HepG2 (cell line): Measurements from ENCODE around the gene SRCAP. TPM values are rescaled to one million over a fixed set of nuclear protein-coding genes. Genes with fewer than 3 reads are reported as not detected.

Experiments
- FOXJ3 ChIP-seq: sonication (generic); formaldehyde crosslinking; IDR thresholded peaks from 2 replicates; pipeline ENCODE4 v1.4.0; 2020; ENCODE audit warnings: missing genetic modification reagents, mild to moderate bottlenecking, borderline replicate concordance
- HES4 ChIP-seq: sonication (generic); formaldehyde crosslinking; IDR thresholded peaks from 2 replicates; pipeline ENCODE4 v1.9.0; 2021; ENCODE audit warnings: mild to moderate bottlenecking, missing genetic modification reagents, borderline replicate concordance
- KDM2A ChIP-seq: sonication (generic); formaldehyde crosslinking; IDR thresholded peaks from 2 replicates; pipeline ENCODE4 v1.4.0; 2020; ENCODE audit warnings: low read depth, missing genetic modification reagents, borderline replicate concordance
- KLF13 ChIP-seq: sonication (generic); formaldehyde crosslinking; IDR thresholded peaks from 2 replicates; pipeline ENCODE4 v1.4.0; 2020; ENCODE audit warnings: mild to moderate bottlenecking, missing genetic modification reagents
- KMT2B ChIP-seq: IDR thresholded peaks from 2 replicates; pipeline ENCODE4 v1.6.1; 2016; ENCODE audit warnings: missing genetic modification reagents, missing compliant biosample characterization
- MTA1 ChIP-seq: sonication (generic); formaldehyde crosslinking; IDR thresholded peaks from 2 replicates; pipeline ENCODE4 v1.4.0; 2020; ENCODE audit warnings: missing genetic modification reagents, mild to moderate bottlenecking, borderline replicate concordance
- ZC3H13 ChIP-seq: sonication (generic); formaldehyde crosslinking; IDR thresholded peaks from 2 replicates; pipeline ENCODE4 v1.8.1; 2023; ENCODE audit warnings: mild to moderate bottlenecking, missing genetic modification reagents, moderate library complexity
- ZEB1 ChIP-seq: IDR thresholded peaks from 2 replicates; pipeline ENCODE4 v1.6.1; 2012; ENCODE audit warnings: mild to moderate bottlenecking, low read depth, inconsistent platforms; ENCODE audit not compliant: insufficient replicate concordance
- ZNF160 ChIP-seq: sonication (generic); formaldehyde crosslinking; IDR thresholded peaks from 2 replicates; pipeline ENCODE4 v1.8.0; 2022; ENCODE audit warnings: mild to moderate bottlenecking, inconsistent platforms, missing genetic modification reagents
- ZNF768 ChIP-seq: sonication (generic); formaldehyde crosslinking; IDR thresholded peaks from 2 replicates; pipeline ENCODE4 v1.4.0; 2020; ENCODE audit warnings: missing genetic modification reagents
- polyA plus RNA-seq, 8 experiments: library from polyadenylated mRNA; depleted of rRNA in 3 of 8; stranded (reverse) in 7 of 8; unstranded in 1 of 8; fragments of >200 nt; fragmentation: Illumina TruSeq in 4 of 8; extraction: Trizol in 4 of 8; gene quantifications; 2 replicates each; pipeline versions ENCODE4 v1.2.1 to v1.2.3, GENCODE V29; 2011 to 2016; ENCODE audit warnings: low read depth in 4 of 8, missing spikeins in 1 of 8, mixed read lengths in 1 of 8; ENCODE audit not compliant: insufficient read depth in 1 of 8
- total RNA-seq, 5 experiments: library from RNA; depleted of rRNA; stranded (reverse); fragments of >200 nt; fragmentation: Illumina TruSeq; extraction: Trizol; gene quantifications; 2 replicates each; pipeline ENCODE4 v1.2.3, GENCODE V29; 2016; ENCODE audit warnings: low read depth in 1 of 5
- TF ChIP-seq, protein P1 (sequence below): sonication (generic); formaldehyde crosslinking; IDR thresholded peaks from 2 replicates; pipeline ENCODE4 v1.8.0; 2022; ENCODE audit warnings: mild to moderate bottlenecking, missing genetic modification reagents, moderate library complexity
- TF ChIP-seq, protein P2 (sequence below): sonication (generic); formaldehyde crosslinking; IDR thresholded peaks from 2 replicates; pipeline ENCODE4 v1.4.0; 2020; ENCODE audit warnings: missing genetic modification reagents
- TF ChIP-seq, protein P3 (sequence below): IDR thresholded peaks from 2 replicates; pipeline ENCODE4 v1.4.0; 2020; ENCODE audit warnings: mild to moderate bottlenecking, missing genetic modification reagents
- TF ChIP-seq, protein P4 (sequence below): sonication (generic); formaldehyde crosslinking; IDR thresholded peaks from 2 replicates; pipeline ENCODE4 v1.4.0; 2020; ENCODE audit warnings: missing genetic modification reagents, mild to moderate bottlenecking, borderline replicate concordance
- TF ChIP-seq, protein P5 (sequence below): sonication (generic); formaldehyde crosslinking; IDR thresholded peaks from 2 replicates; pipeline ENCODE4 v1.4.0; 2020; ENCODE audit warnings: missing genetic modification reagents
- TF ChIP-seq, protein P6 (sequence below): sonication (generic); formaldehyde crosslinking; IDR thresholded peaks from 2 replicates; pipeline ENCODE4 v1.4.0; 2020; ENCODE audit warnings: mild to moderate bottlenecking, missing genetic modification reagents
- TF ChIP-seq, protein P7 (sequence below): sonication (generic); formaldehyde crosslinking; IDR thresholded peaks from 2 replicates; pipeline ENCODE4 v1.5.0; 2020; ENCODE audit warnings: missing genetic modification reagents, mild to moderate bottlenecking, borderline replicate concordance

SRCAP gene
- total and polyA plus RNA-seq, 2 of the 13 experiments (the other 11 are each of a cell fraction or from before 2014, with no cell fraction given) = 4.9 to 9.0 TPM

DNA sequence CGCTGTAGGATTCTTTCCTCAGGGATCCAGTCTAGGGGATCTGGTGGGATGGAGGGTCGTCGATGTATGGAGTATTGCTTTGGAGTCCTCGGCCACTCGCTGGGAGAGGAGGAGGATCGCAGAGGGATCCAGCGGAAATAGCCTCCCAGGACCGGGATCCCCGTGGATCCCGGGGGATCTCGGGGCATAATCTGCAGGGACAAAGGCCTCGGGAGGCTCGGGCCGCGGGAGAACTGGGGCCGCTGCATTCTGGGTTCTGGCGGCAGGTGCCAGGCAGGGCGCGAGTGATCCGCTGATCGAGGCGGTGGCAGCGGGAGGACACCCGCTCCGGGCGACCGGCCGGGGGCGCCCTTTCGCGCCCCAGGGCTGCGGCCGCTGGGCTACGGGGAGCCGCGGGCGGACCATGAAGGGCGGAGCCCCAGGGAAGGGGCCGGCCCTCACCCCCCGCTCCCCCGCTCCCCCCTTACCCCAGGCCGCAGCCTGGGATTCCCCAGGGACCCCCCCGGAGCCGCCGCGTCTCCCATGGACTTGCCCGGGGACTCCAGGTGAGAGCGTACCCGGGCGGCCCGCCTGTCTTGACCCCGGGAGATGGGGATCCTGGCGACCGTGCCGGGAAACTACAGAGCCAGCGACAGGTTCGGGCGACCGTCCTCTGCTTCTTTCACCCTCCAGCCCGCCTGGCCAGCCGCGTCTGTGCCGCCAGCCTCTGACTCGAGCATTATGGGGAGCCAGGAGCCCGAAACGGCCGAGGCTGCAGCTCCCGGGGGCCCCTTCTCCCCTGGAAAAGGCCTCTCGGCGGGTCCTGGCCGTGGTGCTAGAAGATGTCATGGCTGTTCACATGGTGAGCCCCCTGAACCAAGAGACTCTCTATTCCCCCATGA lies 47.6 kb upstream of the SRCAP start (continued):
- TF ChIP-seq, protein P1, sequence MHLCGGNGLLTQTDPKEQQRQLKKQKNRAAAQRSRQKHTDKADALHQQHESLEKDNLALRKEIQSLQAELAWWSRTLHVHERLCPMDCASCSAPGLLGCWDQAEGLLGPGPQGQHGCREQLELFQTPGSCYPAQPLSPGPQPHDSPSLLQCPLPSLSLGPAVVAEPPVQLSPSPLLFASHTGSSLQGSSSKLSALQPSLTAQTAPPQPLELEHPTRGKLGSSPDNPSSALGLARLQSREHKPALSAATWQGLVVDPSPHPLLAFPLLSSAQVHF (CRISPR knock-in tag) = no peak
- TF ChIP-seq, protein P2, sequence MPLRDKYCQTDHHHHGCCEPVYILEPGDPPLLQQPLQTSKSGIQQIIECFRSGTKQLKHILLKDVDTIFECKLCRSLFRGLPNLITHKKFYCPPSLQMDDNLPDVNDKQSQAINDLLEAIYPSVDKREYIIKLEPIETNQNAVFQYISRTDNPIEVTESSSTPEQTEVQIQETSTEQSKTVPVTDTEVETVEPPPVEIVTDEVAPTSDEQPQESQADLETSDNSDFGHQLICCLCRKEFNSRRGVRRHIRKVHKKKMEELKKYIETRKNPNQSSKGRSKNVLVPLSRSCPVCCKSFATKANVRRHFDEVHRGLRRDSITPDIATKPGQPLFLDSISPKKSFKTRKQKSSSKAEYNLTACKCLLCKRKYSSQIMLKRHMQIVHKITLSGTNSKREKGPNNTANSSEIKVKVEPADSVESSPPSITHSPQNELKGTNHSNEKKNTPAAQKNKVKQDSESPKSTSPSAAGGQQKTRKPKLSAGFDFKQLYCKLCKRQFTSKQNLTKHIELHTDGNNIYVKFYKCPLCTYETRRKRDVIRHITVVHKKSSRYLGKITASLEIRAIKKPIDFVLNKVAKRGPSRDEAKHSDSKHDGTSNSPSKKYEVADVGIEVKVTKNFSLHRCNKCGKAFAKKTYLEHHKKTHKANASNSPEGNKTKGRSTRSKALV (CRISPR knock-in tag) = no peak
- TF ChIP-seq, protein P3, sequence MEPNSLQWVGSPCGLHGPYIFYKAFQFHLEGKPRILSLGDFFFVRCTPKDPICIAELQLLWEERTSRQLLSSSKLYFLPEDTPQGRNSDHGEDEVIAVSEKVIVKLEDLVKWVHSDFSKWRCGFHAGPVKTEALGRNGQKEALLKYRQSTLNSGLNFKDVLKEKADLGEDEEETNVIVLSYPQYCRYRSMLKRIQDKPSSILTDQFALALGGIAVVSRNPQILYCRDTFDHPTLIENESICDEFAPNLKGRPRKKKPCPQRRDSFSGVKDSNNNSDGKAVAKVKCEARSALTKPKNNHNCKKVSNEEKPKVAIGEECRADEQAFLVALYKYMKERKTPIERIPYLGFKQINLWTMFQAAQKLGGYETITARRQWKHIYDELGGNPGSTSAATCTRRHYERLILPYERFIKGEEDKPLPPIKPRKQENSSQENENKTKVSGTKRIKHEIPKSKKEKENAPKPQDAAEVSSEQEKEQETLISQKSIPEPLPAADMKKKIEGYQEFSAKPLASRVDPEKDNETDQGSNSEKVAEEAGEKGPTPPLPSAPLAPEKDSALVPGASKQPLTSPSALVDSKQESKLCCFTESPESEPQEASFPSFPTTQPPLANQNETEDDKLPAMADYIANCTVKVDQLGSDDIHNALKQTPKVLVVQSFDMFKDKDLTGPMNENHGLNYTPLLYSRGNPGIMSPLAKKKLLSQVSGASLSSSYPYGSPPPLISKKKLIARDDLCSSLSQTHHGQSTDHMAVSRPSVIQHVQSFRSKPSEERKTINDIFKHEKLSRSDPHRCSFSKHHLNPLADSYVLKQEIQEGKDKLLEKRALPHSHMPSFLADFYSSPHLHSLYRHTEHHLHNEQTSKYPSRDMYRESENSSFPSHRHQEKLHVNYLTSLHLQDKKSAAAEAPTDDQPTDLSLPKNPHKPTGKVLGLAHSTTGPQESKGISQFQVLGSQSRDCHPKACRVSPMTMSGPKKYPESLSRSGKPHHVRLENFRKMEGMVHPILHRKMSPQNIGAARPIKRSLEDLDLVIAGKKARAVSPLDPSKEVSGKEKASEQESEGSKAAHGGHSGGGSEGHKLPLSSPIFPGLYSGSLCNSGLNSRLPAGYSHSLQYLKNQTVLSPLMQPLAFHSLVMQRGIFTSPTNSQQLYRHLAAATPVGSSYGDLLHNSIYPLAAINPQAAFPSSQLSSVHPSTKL (CRISPR knock-in tag) = 0 out of 2 replicates have a peak, but pooled peaks have one; percentile 23
- TF ChIP-seq HES4 (CRISPR knock-in tag) (peak; percentile 61; the same call in 1 of the 2 replicates), ZC3H13 (CRISPR knock-in tag) (0 out of 2 replicates have a peak, but pooled peaks have one; percentile 14), FOXJ3 (CRISPR knock-in tag) (0 out of 2 replicates have a peak, but pooled peaks have one; percentile 46), ZNF160 (CRISPR knock-in tag) (no peak), KMT2B (CRISPR knock-in tag) (0 out of 2 replicates have a peak, but pooled peaks have one; percentile 45), KLF13 (CRISPR knock-in tag) (no peak), MTA1 (no peak), ZNF768 (peak; percentile 31), ZEB1 (peak; percentile 32), KDM2A (CRISPR knock-in tag) (0 out of 2 replicates have a peak, but pooled peaks have one; percentile 48)
- TF ChIP-seq, protein P4, sequence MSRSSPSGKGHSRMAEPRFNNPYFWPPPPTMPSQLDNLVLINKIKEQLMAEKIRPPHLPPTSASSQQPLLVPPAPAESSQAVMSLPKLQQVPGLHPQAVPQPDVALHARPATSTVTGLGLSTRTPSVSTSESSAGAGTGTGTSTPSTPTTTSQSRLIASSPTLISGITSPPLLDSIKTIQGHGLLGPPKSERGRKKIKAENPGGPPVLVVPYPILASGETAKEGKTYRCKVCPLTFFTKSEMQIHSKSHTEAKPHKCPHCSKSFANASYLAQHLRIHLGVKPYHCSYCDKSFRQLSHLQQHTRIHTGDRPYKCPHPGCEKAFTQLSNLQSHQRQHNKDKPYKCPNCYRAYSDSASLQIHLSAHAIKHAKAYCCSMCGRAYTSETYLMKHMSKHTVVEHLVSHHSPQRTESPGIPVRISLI = no peak
- TF ChIP-seq, protein P5, sequence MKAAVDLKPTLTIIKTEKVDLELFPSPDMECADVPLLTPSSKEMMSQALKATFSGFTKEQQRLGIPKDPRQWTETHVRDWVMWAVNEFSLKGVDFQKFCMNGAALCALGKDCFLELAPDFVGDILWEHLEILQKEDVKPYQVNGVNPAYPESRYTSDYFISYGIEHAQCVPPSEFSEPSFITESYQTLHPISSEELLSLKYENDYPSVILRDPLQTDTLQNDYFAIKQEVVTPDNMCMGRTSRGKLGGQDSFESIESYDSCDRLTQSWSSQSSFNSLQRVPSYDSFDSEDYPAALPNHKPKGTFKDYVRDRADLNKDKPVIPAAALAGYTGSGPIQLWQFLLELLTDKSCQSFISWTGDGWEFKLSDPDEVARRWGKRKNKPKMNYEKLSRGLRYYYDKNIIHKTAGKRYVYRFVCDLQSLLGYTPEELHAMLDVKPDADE (CRISPR knock-in tag) = no peak
- TF ChIP-seq, protein P6, sequence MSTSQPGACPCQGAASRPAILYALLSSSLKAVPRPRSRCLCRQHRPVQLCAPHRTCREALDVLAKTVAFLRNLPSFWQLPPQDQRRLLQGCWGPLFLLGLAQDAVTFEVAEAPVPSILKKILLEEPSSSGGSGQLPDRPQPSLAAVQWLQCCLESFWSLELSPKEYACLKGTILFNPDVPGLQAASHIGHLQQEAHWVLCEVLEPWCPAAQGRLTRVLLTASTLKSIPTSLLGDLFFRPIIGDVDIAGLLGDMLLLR (CRISPR knock-in tag) = no peak; the same call in 1 of the 2 replicates
- TF ChIP-seq, protein P7, sequence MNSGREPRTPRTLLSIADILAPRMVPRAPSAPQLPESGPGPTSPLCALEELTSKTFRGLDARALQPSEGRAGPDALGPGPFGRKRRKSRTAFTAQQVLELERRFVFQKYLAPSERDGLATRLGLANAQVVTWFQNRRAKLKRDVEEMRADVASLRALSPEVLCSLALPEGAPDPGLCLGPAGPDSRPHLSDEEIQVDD (CRISPR knock-in tag) = 0 out of 2 replicates have a peak, but pooled peaks have one; percentile 66
